HG03045 (cell line): ENCODE measurements around the gene PLA2G4A.

ENCODE experiments used
- ATAC-seq: cut with Tn5 transposase; IDR thresholded peaks from one replicate; pipeline ENCODE4 v1.9.1; 2021; ENCODE audit warnings: mild to moderate bottlenecking, moderate library complexity; ENCODE audit not compliant: unreplicated experiment

PLA2G4A gene

DNA sequence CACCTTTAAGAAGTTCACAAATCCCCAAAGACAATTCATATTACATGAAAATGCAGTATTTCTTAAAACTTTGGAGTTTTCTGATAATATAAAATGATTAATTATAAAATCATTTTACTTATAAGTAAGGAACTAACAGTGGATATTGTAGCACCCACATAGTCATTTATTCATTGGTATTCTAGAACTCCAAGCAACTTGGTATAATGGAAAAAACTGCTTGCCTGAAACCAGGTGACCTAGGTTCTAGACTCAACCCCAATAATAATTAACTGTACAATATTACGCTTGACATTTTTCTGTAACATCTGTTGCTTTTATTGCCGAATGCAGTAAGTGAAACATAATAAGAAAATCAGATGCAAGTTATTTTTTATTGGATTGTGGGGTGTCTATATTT lies 2.4 kb downstream of the PLA2G4A start:
- no peak for ATAC-seq

DNA sequence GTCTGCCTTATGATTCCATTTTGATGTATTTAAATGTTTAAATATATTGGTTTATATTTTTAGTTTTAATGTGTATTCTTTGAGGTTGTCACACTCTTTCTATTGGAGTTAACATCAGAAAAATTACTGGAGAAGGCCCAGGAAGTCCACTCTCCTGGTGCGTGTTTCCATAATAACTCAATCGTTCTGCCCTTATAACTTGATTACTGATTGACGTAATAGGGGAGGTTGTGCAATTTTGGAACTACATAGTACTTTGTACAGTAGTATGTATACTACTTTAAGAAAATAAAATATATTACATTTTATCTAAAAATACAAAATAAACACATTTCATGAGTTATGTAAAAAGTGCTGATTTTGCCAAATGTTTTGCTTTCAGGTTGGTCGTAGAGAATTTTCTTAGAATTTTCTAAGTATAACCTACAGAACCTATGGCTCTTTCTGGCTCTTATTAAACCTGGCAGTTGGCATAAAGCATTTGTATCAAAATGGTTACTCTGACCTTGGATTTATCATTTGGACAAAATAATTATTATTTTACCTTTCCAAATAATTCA lies 5.7 kb downstream of the PLA2G4A start:
- no peak for ATAC-seq

DNA sequence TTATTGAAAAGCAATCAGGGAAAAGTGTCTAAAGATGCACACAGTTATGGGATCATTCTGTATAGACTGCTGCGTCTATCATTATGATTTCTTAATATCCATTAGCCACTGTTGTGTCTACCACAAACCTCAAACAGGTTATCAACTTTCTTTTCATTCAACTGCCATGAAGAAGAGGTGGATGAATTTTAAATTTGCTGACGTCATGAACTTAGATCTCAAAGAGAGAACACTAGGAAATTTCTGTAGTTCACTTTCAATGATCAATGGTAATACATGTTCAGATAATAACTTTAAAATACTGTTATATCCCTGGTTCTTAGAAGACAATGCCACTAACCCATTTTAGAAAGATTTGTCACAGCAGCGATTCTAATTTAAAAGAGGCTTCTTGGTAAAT lies 6.7 kb downstream of the PLA2G4A start:
- ATAC-seq = no peak

DNA sequence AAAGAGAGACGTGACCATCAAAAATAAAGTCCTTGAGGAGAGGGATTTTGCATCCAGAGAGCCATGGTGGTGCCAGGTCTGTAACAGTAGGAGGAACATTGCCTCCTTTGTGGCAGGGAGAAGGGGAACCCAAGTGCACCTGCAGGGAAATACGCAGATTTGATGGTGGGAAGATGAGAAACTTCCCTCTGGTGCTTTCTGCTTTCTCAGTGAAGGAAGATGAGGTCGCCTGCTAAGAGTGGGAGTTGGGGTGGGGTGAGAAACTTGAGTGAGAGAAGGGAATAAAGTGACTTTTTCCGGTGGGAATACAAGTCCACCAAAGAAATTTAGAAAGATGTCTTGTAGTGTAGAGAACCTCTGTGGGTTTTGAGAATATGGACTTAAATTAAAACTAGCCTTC lies 9.1 kb downstream of the PLA2G4A start:
- ATAC-seq = no peak

DNA sequence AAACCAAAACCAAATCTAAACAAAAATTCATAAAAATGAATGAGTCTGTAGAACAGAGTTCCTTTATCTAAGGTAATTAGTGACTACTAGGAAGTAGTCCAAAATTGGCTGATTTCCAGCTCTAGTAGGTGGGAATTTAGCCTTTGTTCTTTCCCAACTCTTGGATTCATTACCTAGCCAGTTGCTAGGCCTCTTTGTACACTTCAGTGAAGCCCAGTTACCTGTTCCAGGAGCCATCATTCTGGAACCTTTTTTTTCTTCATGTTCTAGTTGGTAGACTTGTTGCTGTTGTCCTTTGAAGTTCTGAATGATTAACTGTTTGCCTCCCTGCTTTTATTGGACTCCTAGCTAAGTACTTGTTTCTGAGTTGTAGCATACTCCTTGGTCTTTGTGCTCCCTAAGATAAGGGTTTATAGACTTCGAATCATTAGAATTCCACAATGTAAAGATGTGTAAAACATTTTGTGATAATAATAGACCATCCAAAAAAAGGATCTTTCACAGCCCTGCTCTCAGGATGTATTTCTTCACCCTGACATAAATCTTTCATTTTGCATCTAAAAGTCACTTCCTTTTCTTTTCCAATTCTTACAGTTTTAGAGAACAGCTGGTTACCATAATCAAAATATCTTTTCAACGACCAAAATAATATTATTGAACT lies 9.8 kb downstream of the PLA2G4A start:
- no peak for ATAC-seq

DNA sequence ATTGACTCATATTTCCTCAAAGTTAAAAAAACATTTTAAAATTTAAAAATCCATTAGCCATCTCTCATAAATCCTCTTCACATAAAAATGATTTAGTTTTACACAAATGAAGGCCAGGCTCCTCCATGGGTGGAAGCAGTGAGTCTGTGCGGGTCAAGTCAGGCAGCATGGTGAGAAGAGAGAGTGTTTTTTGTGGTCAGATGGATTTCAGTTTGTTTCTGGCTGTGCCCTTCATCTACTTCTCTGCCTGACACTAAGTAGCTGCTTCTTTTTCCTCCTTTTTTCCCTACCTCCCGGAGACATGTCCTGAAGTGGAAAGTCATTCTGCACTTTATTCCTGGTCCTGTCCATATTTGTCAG lies 10.3 kb downstream of the PLA2G4A start:
- ATAC-seq = no peak

DNA sequence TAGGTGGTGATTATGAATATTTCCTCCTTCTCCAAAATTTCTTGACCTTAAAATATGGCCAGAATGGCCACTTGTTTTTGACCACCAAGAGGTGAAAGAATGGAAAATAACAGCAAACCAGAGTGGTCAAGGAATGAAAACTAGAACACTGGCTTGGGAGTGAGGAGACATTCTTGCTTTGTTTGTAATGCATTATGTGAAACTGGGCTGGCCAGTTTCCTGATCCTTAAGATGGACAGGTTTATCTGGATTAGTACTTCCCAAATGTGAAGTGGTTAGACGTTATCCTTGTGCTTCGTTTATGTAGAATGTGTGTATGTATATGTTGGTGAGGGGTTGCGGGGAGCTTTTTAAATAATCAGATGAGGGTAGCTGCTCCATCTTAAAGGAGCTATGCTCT lies 12.8 kb downstream of the PLA2G4A start:
- no peak for ATAC-seq

DNA sequence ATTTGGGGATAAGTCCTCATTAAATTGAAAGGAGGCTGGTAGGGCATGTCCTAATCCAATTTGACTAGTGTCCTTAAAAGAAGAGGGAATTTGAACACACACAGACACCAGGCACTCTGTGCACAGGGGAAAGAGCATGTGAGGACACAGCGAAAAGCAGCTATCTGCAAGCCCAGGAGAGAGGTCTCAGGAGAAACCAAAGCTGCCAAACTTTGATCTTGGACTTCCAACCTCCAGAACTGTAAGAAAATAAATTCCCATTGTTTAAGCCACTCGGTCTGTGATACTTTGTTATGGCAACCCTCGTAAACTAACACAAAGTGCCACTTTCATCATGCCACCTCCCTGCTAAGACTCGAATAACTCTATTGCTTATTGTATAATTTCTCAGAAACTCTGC lies 13.8 kb downstream of the PLA2G4A start:
- no peak for ATAC-seq

DNA sequence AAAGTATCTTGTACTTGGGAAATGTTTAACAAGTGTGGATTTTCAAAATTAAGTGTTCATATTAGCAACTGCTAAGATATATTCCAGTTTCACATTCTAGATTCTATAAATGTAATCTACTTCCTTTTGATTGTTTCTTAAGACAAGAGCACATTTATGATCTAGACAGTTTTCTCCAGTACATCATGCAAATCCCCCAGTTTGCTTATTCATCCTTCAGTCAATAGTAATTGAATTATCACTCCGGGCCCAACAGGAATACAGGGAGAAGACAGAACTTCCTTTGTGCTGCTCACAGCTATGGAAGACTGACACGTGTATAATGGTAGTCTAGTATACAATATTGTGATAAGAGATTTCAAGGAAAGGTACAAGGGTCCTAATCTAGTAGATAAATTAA lies 14.5 kb downstream of the PLA2G4A start:
- no peak for ATAC-seq

DNA sequence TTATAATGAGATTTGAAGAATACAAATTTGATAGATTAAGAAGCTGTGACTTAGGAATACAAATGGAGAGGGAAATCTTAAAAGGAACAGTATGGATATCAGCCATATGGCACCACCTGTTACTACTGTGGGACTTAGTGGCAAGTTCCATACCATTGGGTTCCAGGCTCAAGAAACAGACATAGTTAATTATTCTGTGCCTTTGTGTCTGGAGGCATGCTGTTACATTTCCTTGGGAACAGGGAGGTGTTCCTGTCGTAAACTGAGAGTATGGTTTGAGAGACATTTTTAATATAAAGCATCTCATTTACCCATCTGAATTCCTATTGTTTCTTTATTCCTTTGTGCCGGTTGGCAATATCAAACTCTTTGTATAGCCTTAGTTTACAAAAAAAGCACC lies 15.2 kb downstream of the PLA2G4A start:
- no peak for ATAC-seq

DNA sequence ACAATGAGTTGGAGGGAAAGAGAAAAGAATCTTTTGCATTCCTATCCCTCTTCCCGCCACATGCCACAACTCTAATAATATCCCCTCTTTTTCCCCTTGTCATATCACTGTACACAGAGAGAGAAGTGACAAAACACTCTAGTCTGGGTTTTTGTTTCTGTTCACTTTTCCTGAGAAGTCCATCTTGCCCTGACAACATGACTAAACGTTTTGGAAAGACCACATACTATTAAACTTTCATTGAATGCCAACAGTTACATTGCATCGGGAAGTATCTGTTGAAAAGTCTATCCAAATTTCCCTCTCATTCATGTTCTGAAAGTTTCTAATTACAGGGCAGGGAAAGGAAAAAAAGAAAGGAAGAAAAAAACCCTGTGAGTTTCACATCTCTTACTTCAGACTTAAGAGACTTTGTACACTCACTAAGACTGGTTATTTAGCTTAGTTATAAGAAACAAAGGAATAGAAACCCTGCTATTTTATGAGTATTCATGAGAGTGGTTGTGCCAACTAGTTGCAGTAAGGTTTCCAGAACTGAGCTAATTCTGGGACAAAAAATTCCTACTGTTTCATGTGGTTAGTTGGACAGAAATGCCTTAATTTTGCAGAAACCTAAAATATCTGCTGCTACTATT lies 16.9 kb downstream of the PLA2G4A start:
- ATAC-seq = no peak

DNA sequence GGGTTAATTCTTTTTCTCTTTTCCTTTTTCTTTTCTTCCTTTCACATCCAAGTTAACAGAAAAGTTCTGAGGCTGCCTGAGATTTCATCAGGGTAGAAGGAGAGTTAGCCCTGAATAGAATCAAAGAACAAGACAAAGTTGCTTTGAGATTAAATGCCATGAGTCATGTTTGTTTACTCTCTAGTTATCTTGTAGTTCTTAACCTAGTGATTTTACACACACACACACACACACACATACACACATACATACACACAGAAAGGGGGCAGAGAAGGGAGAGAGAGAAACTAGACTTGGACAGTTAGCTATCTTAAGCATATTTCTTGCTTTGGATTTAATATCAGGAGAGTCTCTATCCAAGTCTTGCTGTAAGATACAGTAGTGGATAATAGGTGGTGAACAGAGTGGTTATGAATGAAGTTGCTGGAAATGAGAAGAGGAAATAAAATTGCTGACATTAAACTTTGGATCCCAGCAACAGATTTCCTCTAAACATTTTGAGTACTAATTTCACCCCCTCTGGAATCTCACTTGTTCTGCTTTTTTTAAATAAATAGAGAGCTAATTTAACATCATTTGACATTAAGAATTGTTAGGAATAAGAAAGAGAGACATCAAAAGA lies 19.9 kb downstream of the PLA2G4A start:
- ATAC-seq = no peak

DNA sequence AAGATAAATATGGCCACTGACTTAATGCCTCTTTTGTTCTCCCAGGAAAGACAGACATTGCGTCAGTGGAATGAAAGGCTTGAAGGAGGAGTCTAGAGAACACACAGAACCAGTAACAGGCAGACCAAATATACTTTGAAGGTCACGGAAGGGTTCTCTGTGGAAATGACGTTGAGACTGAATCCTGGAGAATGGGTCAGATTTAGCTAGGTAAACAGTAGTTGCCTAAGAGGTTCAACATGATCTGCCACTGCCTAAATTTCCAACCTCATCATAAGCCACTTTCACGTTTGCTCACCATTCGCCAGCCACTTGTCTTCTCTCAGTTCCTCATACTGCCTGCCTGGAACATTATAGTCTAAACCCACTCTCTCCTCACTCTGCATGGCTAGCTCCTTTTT lies 20.5 kb downstream of the PLA2G4A start:
- ATAC-seq = peak; percentile 98

DNA sequence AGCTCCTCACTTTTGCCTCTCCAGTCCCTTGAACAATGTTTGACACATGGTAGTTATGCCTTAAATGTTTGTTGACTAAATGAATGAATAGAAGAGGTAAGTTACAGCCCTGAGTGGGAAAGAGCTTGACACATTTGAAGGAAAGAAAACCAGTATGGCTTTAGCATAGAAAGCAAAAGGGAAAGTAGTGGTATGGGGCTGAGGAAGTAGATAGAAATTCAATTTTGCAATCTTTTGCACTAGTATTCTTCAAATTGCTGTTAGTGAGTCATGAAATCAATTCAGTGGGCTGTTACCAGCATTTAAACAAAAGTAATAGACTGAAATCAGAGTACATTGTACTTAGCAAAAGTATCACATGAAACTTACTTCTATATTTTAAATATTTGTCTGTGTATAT lies 21.1 kb downstream of the PLA2G4A start:
- ATAC-seq = peak; percentile 44

DNA sequence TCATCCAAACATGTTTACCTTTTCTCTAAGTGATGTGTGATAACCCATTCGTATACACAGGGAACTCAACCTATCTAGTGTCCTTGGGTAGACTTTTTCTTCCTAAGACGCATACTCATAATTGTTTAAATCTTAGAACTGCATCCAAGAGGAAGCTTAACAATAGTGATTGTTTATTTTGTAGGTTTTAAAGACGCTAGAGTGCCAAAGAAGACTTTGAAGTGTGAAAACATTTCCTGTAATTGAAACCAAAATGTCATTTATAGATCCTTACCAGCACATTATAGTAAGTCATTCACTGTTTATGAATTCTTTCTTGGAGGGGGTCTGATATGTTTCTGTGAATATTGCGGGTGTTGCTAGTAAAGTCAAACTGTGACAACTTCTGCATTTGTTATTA lies 25.4 kb downstream of the PLA2G4A start:
- no peak for ATAC-seq

DNA sequence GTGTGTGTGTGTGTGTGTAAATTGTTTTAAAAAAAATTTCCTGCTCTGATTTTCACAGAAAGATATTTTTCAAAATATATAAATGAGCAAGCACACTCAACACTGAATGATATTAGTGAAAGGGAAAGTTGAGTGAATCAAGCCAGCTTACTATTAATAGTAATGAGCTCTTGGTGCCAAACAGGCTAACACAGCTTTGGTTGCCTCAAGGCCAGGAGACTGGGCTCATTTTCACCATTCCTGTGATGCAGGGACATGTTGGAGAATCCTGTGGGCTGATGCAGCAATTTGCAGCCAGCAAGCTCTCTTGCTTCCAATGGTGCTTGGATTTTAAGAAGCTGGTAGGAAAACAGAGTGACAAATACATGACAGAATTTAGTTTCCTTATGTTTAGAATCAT lies 30.2 kb downstream of the PLA2G4A start:
- no peak for ATAC-seq

DNA sequence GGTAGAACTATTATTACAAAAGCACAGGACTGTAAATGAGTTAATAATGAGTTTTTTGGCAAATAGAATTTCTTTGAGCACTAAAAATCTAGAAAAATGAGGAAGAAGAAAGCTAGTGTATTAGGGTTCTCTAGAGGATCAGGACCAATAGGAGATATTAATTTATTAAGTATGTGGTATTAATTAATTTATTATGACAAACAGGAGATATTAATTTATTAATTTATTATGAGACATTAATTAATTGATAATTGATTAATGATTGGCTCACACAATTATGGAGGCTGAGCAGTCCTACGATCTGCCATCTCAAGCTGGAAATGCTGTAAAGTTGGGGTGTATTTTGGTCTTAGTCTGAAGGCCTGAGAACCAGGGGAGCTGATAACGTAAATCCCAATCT lies 31.2 kb downstream of the PLA2G4A start:
- ATAC-seq = no peak

DNA sequence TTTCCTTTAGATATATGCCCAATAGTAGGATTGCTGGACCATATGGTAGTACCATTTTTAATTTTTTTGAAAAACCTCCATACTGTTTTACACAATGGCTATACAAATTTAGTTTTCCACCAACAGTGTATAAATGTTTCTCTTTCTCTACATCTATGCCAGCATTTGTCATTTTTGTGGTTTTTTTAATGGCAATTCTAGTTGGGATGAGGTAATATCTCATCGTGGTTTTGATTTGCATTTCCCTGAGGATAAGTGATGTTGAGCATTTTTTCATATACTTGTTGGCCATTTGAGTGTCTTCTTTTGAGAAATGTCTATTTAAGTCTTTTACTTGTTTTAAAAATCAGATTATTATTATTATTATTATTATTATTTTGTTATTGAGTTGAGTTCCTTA lies 35.5 kb downstream of the PLA2G4A start:
- no peak for ATAC-seq

DNA sequence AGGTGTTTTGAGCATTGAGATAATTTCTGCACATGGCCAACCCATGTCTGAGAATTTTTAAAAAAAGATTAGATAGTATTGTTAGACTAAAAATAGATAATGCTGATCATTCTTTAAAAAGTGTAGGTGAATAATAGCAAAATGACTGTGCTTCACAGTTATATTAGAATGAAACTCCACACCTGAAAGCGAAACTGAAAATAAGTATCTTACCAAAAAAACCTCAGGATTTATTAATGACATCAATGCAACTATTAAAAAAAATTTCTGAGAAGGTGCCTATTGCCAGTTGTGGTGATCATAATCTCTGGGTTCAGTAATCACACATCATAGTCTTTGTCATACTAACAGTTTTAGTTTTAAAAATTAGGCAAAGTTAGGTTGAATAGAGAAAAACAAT lies 36.5 kb downstream of the PLA2G4A start:
- peak; percentile 82 for ATAC-seq

DNA sequence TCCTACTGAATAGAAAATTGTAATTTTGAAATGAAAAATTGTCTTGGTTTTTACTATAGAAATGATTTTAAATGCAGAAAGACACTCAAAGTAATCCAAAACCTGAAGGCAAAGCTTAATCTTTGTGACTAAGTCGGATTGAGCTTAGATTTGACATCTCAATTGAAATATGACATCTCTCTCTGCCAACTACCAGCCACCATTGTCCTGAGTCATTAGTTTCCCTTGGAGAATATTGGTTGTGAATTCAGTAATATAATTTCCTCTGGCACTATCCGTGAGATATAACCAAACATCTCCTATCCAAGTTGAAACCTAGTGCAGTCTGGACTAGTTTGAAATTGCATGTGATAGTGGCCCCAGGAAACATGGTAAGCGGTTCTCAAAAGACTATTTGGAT lies 37.1 kb downstream of the PLA2G4A start:
- ATAC-seq = no peak

DNA sequence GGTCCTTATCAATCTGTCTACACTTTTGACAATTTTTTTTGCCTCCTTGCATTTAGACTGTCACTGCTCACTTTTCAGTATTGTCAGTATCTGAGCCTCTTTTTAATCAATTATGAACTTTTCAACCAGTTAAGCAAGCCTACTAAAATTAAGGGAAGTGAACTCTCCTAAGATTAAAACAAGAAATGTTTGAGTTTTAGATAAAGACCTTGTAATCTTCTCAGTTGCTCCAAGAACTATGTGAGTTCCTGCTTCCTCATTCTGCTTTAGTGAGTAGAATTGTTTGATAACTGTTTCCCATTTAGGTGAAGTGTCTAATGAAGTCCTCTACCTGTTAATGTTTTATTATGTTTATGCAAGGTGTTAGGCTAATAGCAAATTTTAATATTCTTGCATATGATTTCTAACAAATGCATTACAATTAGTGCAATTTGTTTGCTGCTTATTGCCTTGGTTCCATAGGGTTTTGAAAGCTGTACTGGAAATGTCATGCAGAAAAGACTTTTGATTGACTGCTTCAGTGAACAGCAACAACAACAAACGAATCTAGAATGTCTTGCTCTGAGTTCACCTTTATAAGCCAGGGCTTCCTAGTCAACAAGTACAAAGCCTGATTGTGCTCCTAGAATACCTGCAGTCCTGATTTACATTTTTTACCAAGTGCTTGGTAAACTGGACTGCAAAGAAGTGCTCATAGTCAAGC lies 40.9 kb downstream of the PLA2G4A start:
- ATAC-seq = no peak

DNA sequence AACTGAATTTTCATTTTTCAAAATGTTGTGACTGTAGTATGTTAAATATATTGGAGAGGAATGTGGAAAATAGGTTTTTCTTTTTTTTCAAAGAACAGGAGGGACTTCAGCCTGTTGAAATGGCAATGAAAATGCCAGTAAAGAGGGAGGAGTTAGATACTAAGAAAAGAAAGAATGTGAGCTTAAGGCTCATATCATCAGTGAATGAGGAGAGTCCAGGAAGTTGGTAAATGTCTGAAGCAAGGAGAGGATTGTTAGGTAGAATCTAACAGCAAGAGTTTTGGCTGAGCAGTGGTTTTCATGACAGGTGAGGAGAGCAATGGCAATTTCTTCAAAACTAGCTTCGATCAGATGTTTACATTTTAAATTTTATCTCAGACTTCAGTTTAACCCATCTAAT lies 43.0 kb downstream of the PLA2G4A start:
- no peak for ATAC-seq
